Hair follicle dermal papilla cell (primary cell): ENCODE measurements around the gene BEST1. TPM values are rescaled to one million over a fixed set of nuclear protein-coding genes. Genes with fewer than 3 reads are reported as not detected.

Experiments used
- small RNA-seq: library from RNA; depleted of rRNA; stranded (forward); fragments of <200 nt; gene quantifications from one replicate; pipeline ENCODE3, GENCODE V24; 2012
- total RNA-seq: library from RNA; depleted of rRNA; stranded (reverse); fragments of >200 nt; gene quantifications from 2 replicates; pipeline ENCODE4 v1.2.3, GENCODE V29; 2012

BEST1 gene
- total RNA-seq: 5.2 and 5.5 TPM in 2 replicates

DNA sequence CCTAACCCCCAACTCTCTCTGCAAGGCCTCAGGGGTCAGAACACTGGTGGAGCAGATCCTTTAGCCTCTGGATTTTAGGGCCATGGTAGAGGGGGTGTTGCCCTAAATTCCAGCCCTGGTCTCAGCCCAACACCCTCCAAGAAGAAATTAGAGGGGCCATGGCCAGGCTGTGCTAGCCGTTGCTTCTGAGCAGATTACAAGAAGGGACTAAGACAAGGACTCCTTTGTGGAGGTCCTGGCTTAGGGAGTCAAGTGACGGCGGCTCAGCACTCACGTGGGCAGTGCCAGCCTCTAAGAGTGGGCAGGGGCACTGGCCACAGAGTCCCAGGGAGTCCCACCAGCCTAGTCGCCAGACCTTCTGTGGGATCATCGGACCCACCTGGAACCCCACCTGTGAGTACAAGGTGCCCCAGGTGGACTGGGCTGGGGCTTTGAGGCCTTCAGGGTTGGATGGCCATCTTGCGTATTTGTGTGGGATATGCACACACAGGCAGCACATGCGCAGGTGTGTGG is at the start of gene BEST1:
BEST1 (plus strand) TSS at position 317 of the 513 bp plus-strand sequence. CDS start 1,456 bp downstream, outside the sequence.

DNA sequence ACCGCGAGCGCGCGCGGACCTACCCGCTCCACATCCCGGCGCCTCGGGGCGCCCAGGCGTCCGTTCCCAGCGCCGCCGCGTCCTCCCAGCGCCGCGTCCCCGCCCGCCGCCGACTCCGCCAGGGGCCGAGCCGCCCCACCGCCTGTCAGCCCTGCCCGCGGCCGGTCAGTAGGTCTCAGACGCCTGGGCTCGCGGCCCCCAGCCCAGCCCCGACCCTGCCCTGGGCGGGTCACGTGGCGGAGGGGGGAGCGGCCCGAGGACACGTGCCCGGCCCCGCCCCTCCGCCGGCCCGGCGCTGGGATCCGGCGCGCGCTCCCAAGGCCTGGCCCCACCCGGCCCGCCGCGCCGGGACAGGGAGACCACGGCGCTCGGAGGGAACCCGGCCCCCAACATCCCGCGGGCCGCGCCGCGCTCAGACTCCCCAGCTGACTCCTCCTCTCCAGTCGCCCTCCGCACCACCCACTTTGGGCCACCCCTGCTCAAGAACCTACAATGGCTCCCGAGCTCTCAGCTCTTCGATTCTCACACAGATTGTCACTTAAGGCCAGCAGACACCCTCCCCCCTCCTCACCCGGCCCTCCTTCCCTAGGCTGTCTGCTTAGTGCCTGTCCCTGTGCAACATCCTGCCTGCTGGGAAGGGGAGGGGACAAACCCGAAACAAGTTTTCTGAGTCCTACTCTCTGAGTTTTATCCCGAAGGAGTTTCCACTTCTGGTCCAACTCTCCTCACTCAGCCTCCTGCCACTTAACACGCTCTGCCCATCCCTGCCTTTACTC is 32.6 kb upstream of the BEST1 start, which contains the start of gene RAB3IL1:
RAB3IL1 (minus strand) TSS at position 233 of the 776 bp plus-strand sequence; CDS start at position 34, 199 bp downstream.

DNA sequence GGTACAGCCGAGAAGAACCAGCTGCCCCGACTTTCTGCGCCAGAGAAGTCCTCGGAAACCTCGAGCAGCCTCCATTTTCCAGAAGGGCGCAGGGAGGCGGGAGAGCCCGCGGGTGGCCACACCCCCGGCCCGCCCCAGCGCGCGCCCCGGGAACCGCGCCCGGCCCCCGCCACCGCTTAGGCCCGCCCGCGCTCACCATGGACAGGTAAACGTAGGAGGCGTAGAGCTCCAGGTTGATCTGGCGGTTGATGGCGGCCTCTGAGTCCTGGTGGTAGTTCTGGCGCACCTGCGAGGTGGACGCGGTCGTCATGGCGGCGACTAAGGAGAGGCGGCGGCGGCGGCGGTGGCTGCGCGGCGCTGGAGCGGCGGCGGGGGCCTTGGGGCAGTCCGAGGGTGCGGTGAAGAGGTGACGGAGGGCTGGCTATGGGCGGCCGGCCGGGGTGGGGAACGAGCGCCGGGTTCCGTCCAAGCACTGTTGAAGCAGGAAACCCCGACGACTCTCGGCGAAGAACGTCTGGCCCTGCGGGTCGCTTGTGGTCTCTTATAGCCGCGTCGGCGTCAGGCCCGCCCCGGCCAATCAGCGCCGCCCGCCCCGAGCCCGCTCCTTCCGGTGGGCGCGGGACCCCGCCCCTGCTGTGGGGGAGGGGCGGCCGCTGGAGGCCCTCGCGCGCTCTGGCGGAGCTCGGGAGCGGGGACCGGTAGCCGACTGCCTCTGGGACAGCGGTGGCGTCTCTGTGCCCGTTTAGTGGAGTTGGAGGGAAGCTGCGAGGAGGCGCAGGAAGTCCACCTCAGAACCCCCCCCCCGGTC is 17.2 kb downstream of the BEST1 start, which contains the start of gene FTH1:
FTH1 (minus strand) TSS at position 519 of the 808 bp plus-strand sequence; CDS start at position 310, 209 bp downstream.

Small RNAs within 50 kb of the gene (small RNA-seq; reads per million reads assigned to genes)
- not detected for gene RNU6-1243P

Other genes with a start within 250 kb of the BEST1 start
- 0.24 and 0.32 TPM in 2 replicates for gene MYRF, start 197.7 kb upstream of the BEST1 start, total RNA-seq
- gene TMEM258, start 157.8 kb upstream of the BEST1 start, total RNA-seq: 43.6 and 46.1 TPM in 2 replicates
- gene FEN1, start 157.4 kb upstream of the BEST1 start, total RNA-seq: 6.0 and 6.7 TPM in 2 replicates
- 279 and 347 TPM in 2 replicates for gene FADS1, start 133.3 kb upstream of the BEST1 start, total RNA-seq
- gene FADS2, start 122.1 kb upstream of the BEST1 start, total RNA-seq: 555 and 667 TPM in 2 replicates
- gene FADS3, start 58.8 kb upstream of the BEST1 start, total RNA-seq: 88.6 and 121 TPM in 2 replicates
- gene RAB3IL1, start 32.8 kb upstream of the BEST1 start, total RNA-seq: 16.9 and 19.0 TPM in 2 replicates
- gene FTH1, start 17.3 kb downstream of the BEST1 start, total RNA-seq: 724 and 814 TPM in 2 replicates
- 14.0 and 15.6 TPM in 2 replicates for gene INCENP, start 173.7 kb downstream of the BEST1 start, total RNA-seq
- not detected in 2 replicates for gene SCGB1D1, start 239.9 kb downstream of the BEST1 start, total RNA-seq